GM23338 (cell line): ENCODE data around the gene EPHA3. TPM values are rescaled to one million over a fixed set of nuclear protein-coding genes. Genes with fewer than 3 reads are reported as not detected.

Experiments
- ATAC-seq: fragments of 200-7000 bp; cut with Tn5 transposase; 3 replicates; pipeline ENCODE4 v1.9.1; 2020
- DNase-seq: peaks from one replicate; pipeline ENCODE4 v3.0.0-alpha.2; 2015; ENCODE audit warnings: low spot score
- H2AFZ ChIP-seq: fragments of 200-600 bp; sonication (generic); 2 replicates; pipeline ENCODE4 v1.8.0; 2016; ENCODE audit warnings: antibody characterized with exemption, mild to moderate bottlenecking, moderate library complexity
- H3F3A ChIP-seq: fragments of 200-600 bp; sonication (generic); replicated peaks from 2 replicates; pipeline ENCODE4 v1.8.0; 2017; ENCODE audit warnings: antibody characterized with exemption, mixed run types, low read depth
- H3K27ac ChIP-seq: fragments of 200-600 bp; sonication (generic); 2 replicates; pipeline ENCODE4 v1.6.1; 2016; ENCODE audit warnings: low read depth
- H3K27me3 ChIP-seq: fragments of 200-600 bp; sonication (generic); 2 replicates; pipeline ENCODE4 v1.8.0; 2016; ENCODE audit warnings: mild to moderate bottlenecking, mixed run types, moderate library complexity; ENCODE audit not compliant: insufficient read depth
- H3K36me3 ChIP-seq: fragments of 200-600 bp; sonication (generic); 2 replicates; pipeline ENCODE4 v1.8.0; 2016; ENCODE audit warnings: mild to moderate bottlenecking; ENCODE audit not compliant: insufficient read depth
- H3K4me1 ChIP-seq: fragments of 200-600 bp; sonication (generic); 2 replicates; pipeline ENCODE4 v1.8.0; 2016; ENCODE audit warnings: mild to moderate bottlenecking, moderate library complexity; ENCODE audit not compliant: insufficient read depth
- H3K4me2 ChIP-seq: fragments of 200-600 bp; sonication (generic); 2 replicates; pipeline ENCODE4 v1.7.1; 2017; ENCODE audit warnings: mixed run types
- H3K4me3 ChIP-seq: fragments of 200-600 bp; sonication (generic); 2 replicates; pipeline ENCODE4 v1.6.1; 2016; ENCODE audit warnings: mixed run types
- H3K79me2 ChIP-seq: fragments of 200-600 bp; sonication (generic); replicated peaks from 2 replicates; pipeline ENCODE4 v1.8.0; 2017; ENCODE audit warnings: mild to moderate bottlenecking; ENCODE audit not compliant: insufficient read depth
- H3K9me2 ChIP-seq: fragments of 200-600 bp; sonication (generic); 2 replicates; pipeline ENCODE4 v1.8.0; 2017; ENCODE audit not compliant: insufficient read depth
- H4K20me1 ChIP-seq: fragments of 200-600 bp; sonication (generic); replicated peaks from 2 replicates; pipeline ENCODE4 v1.8.0; 2017; ENCODE audit warnings: mild to moderate bottlenecking; ENCODE audit not compliant: insufficient read depth
- H3K27ac Mint-ChIP-seq: 2 replicates; pipeline ENCODE4 v1.8.0; 2020; ENCODE audit warnings: inconsistent platforms, mild to moderate bottlenecking, moderate library complexity, mixed read lengths
- H3K27me3 Mint-ChIP-seq: 3 replicates; pipeline ENCODE4 v1.8.0; 2022; ENCODE audit warnings: low read depth, mild to moderate bottlenecking, moderate library complexity, mixed read lengths, inconsistent platforms; ENCODE audit not compliant: insufficient read depth, poor library complexity
- H3K36me3 Mint-ChIP-seq: 3 replicates; pipeline ENCODE4 v1.8.0; 2021; ENCODE audit warnings: low read depth, mild to moderate bottlenecking, inconsistent platforms, moderate library complexity, mixed read lengths
- H3K4me1 Mint-ChIP-seq: 3 replicates; pipeline ENCODE4 v1.8.0; 2020; ENCODE audit warnings: mild to moderate bottlenecking, inconsistent platforms, mixed read lengths
- H3K4me3 Mint-ChIP-seq: 3 replicates; pipeline ENCODE4 v1.8.0; 2021; ENCODE audit warnings: moderate library complexity, mild to moderate bottlenecking, inconsistent platforms, mixed read lengths
- H3K9me3 Mint-ChIP-seq: 3 replicates; pipeline ENCODE4 v1.8.0; 2020; ENCODE audit warnings: moderate library complexity, mild to moderate bottlenecking, inconsistent platforms, mixed read lengths
- STAT1 ChIP-seq: IDR thresholded peaks from one replicate; pipeline ENCODE4 v1.6.1; 2016; ENCODE audit warnings: antibody characterized with exemption; ENCODE audit not compliant: unreplicated experiment
- polyA plus RNA-seq: library from polyadenylated mRNA; unstranded; fragments of >200 nt; fragmentation: Nextera tagmentation; extraction: Ambion mirVana; gene quantifications from 2 replicates; pipeline ENCODE4 v1.2.1, GENCODE V29; 2016
- total RNA-seq: library from RNA; depleted of rRNA; stranded (reverse); fragments of >200 nt; shearing (Covaris generic); gene quantifications from 2 replicates; pipeline ENCODE4 v1.2.3, GENCODE V29; 2014
- TF ChIP-seq, protein P1 (sequence below): fragments of 250-450 bp; sonication (Bioruptor Pico); IDR thresholded peaks from 2 replicates; pipeline ENCODE4 v1.5.0; 2020; ENCODE audit warnings: mild to moderate bottlenecking, moderate library complexity
- TF ChIP-seq, protein P2 (sequence below), 2 experiments: fragments of 200-600 bp in 1 of 2; sonication (generic) in 1 of 2; conservative IDR thresholded peaks; 2 replicates each; pipeline versions ENCODE4 v1.5.1 to v1.6.1; 2016 to 2017; ENCODE audit warnings: antibody characterized with exemption in 2 of 2, low read depth in 2 of 2, mild to moderate bottlenecking in 2 of 2, moderate library complexity in 1 of 2

EPHA3 gene
- total and polyA plus RNA-seq, 2 experiments from 2014 or later = 0.05 to 0.21 TPM

DNA sequence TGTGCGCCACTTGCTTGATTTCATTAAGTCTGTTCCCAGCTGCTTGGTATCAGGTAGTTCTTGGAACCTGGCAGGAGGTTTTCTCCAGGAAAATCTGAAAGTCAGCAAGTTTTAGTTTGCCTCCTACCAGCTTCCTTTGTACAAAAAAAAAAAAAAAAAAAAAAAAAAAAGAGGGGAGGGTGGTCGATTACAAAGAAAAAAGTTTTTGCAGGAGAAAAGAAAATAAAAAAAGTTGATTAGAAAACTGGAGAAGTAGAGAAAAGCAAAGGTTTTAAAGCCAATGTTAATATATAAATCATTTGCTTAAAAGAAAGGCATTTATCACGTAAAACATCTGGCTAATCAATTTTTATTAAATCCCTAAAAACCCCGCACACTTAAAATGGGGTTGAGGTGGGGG lies 5.9 kb downstream of the EPHA3 start:
- no peak overlapping the region for H3K27ac ChIP-seq
- H3K4me2 ChIP-seq = peak overlapping the region; percentile 88; the same call in 1 of the 2 replicates
- H4K20me1 ChIP-seq = no peaks in the 10 kb centered on the region
- no peak overlapping the region for H3K4me3 ChIP-seq
- peaks cover 18% of the 10 kb centered on the region; the same call in 2 of the 3 replicates for H3K4me1 Mint-ChIP-seq
- no peaks in the 10 kb centered on the region for H3K9me3 Mint-ChIP-seq
- no peaks in the 10 kb centered on the region for H3K36me3 Mint-ChIP-seq
- DNase-seq (no peak), ATAC-seq (no peak)
- H3K27me3 Mint-ChIP-seq = peaks cover 11% of the 10 kb centered on the region
- no peaks in the 10 kb centered on the region for H3K9me2 ChIP-seq
- no peaks in the 10 kb centered on the region for H3K36me3 ChIP-seq
- TF ChIP-seq, protein P1, sequence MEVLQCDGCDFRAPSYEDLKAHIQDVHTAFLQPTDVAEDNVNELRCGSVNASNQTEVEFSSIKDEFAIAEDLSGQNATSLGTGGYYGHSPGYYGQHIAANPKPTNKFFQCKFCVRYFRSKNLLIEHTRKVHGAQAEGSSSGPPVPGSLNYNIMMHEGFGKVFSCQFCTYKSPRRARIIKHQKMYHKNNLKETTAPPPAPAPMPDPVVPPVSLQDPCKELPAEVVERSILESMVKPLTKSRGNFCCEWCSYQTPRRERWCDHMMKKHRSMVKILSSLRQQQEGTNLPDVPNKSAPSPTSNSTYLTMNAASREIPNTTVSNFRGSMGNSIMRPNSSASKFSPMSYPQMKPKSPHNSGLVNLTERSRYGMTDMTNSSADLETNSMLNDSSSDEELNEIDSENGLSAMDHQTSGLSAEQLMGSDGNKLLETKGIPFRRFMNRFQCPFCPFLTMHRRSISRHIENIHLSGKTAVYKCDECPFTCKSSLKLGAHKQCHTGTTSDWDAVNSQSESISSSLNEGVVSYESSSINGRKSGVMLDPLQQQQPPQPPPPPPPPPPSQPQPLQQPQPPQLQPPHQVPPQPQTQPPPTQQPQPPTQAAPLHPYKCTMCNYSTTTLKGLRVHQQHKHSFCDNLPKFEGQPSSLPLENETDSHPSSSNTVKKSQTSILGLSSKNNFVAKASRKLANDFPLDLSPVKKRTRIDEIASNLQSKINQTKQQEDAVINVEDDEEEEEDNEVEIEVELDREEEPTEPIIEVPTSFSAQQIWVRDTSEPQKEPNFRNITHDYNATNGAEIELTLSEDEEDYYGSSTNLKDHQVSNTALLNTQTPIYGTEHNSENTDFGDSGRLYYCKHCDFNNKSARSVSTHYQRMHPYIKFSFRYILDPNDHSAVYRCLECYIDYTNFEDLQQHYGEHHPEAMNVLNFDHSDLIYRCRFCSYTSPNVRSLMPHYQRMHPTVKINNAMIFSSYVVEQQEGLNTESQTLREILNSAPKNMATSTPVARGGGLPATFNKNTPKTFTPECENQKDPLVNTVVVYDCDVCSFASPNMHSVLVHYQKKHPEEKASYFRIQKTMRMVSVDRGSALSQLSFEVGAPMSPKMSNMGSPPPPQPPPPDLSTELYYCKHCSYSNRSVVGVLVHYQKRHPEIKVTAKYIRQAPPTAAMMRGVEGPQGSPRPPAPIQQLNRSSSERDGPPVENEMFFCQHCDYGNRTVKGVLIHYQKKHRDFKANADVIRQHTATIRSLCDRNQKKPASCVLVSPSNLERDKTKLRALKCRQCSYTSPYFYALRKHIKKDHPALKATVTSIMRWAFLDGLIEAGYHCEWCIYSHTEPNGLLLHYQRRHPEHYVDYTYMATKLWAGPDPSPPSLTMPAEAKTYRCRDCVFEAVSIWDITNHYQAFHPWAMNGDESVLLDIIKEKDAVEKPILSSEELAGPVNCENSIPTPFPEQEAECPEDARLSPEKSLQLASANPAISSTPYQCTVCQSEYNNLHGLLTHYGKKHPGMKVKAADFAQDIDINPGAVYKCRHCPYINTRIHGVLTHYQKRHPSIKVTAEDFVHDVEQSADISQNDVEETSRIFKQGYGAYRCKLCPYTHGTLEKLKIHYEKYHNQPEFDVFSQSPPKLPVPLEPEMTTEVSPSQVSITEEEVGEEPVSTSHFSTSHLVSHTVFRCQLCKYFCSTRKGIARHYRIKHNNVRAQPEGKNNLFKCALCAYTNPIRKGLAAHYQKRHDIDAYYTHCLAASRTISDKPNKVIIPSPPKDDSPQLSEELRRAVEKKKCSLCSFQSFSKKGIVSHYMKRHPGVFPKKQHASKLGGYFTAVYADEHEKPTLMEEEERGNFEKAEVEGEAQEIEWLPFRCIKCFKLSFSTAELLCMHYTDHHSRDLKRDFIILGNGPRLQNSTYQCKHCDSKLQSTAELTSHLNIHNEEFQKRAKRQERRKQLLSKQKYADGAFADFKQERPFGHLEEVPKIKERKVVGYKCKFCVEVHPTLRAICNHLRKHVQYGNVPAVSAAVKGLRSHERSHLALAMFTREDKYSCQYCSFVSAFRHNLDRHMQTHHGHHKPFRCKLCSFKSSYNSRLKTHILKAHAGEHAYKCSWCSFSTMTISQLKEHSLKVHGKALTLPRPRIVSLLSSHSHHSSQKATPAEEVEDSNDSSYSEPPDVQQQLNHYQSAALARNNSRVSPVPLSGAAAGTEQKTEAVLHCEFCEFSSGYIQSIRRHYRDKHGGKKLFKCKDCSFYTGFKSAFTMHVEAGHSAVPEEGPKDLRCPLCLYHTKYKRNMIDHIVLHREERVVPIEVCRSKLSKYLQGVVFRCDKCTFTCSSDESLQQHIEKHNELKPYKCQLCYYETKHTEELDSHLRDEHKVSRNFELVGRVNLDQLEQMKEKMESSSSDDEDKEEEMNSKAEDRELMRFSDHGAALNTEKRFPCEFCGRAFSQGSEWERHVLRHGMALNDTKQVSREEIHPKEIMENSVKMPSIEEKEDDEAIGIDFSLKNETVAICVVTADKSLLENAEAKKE = no peak
- H3K4me1 ChIP-seq = peaks cover 21% of the 10 kb centered on the region
- no peaks in the 10 kb centered on the region for H3K79me2 ChIP-seq
- H2AFZ ChIP-seq = no peak overlapping the region
- no peak overlapping the region for H3K4me3 Mint-ChIP-seq
- no peaks in the 10 kb centered on the region for H3F3A ChIP-seq
- H3K27ac Mint-ChIP-seq = no peak overlapping the region
- H3K27me3 ChIP-seq = peaks cover 38% of the 10 kb centered on the region

DNA sequence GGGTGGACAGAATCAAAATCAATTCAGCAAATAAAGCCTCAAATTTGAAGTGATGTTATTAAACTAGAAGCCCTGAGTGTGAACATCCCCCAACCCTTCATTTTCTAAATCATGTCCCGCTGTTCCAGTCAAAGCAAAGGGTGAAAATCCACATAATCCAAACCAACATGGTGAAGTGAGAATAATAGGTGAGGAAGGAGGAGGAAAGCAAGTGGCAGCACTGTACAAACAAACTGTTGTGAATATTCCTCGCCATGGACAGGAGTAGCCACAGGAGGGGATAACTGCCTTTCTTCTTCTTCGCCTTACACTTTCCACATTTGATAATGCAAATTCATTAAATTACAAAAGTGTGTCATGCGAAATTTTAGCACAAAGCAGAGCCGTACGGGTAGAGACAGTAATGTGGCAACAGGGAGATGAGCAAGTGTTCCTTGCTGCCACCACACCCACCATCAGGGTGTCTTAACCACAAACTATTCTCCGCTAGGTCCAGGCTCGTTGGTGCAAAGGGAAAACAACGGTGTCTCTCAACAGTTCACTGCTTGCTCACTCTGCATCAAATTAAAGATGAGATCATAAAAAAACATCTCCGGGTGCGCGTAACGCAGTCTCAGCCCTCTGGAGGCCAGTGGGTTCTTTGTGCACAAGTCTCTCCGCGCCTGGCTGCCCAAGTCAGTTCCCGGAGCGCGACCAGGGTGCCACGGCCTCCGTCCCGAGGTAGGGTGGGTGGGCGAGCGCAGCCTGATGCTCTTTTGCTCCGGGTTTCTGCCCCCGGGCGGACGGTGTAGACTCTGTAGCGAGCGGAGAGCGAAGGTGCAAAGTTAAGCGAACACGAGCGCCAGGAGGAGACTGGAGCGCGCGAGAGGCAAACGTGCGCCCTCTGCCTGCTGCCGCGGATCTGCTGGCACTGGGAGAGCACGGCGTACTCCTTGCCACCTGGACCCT lies 6.7 kb downstream of the EPHA3 start:
- H4K20me1 ChIP-seq = no peaks in the 10 kb centered on the region

More for the DNA sequence above, 6.7 kb downstream of the EPHA3 start:
- peaks cover 19% of the 10 kb centered on the region for H3K4me1 ChIP-seq
- ATAC-seq = peak; percentile 99
- H3K9me3 Mint-ChIP-seq = no peaks in the 10 kb centered on the region
- no peak overlapping the region for H3K27ac Mint-ChIP-seq
- peaks cover 17% of the 10 kb centered on the region; the same call in 2 of the 3 replicates for H3K4me1 Mint-ChIP-seq
- no peaks in the 10 kb centered on the region for H3K79me2 ChIP-seq
- no peak for TF ChIP-seq STAT1
- TF ChIP-seq, protein P2, sequence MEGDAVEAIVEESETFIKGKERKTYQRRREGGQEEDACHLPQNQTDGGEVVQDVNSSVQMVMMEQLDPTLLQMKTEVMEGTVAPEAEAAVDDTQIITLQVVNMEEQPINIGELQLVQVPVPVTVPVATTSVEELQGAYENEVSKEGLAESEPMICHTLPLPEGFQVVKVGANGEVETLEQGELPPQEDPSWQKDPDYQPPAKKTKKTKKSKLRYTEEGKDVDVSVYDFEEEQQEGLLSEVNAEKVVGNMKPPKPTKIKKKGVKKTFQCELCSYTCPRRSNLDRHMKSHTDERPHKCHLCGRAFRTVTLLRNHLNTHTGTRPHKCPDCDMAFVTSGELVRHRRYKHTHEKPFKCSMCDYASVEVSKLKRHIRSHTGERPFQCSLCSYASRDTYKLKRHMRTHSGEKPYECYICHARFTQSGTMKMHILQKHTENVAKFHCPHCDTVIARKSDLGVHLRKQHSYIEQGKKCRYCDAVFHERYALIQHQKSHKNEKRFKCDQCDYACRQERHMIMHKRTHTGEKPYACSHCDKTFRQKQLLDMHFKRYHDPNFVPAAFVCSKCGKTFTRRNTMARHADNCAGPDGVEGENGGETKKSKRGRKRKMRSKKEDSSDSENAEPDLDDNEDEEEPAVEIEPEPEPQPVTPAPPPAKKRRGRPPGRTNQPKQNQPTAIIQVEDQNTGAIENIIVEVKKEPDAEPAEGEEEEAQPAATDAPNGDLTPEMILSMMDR (conservative IDR thresholded peaks at IDR 0.05; ENCODE audit: low read depth in 2 of 2) = peak; percentile 71 to 87
- H3K4me3 ChIP-seq = peak overlapping the region; percentile 66
- no peaks in the 10 kb centered on the region for H3K9me2 ChIP-seq
- peak overlapping the region; percentile 85 for H3K4me3 Mint-ChIP-seq
- H3K36me3 Mint-ChIP-seq = no peaks in the 10 kb centered on the region
- peak; percentile 93 for DNase-seq
- peaks cover 9% of the 10 kb centered on the region for H3K27me3 Mint-ChIP-seq
- H2AFZ ChIP-seq = peak overlapping the region; percentile 98
- H3F3A ChIP-seq = no peaks in the 10 kb centered on the region
- H3K27me3 ChIP-seq = peaks cover 29% of the 10 kb centered on the region
- H3K36me3 ChIP-seq = no peaks in the 10 kb centered on the region
- H3K27ac ChIP-seq = no peak overlapping the region
- peak overlapping the region; percentile 88 for H3K4me2 ChIP-seq
